ENCODE data around the gene JPH2.

GRCh38 chr20:44106615-44107014 is 80.4 kb downstream of the JPH2 start:
- TF ChIP-seq CTCF (IDR thresholded peaks at IDR 0.05; ENCODE audit: insufficient read depth, low read length, poor library complexity, severe bottlenecking) (no peak), EZH2phosphoT487 (conservative IDR thresholded peaks at IDR 0.05; ENCODE audit: low read length) (no peak)

All from SU-DHL-6 (cell line).